IMR-90 (cell line): ENCODE data around the gene PLPP4. TPM values are rescaled to one million over a fixed set of nuclear protein-coding genes. Genes with fewer than 3 reads are reported as not detected.

ENCODE experiments used
- ATAC-seq: fragments of 200-7000 bp; cut with Tn5 transposase; 2 replicates; pipeline ENCODE4 v1.9.1; 2020; ENCODE audit warnings: low read depth, mild to moderate bottlenecking, moderate library complexity
- BruUV-seq: library from RNA; stranded (reverse); fragments of 400-500 nt; replicated peaks from 2 replicates; lab custom pipeline; 2021; lab: Mats Ljungman, UMichigan
- CTCF ChIA-PET: fragments of 300-600 bp; formaldehyde crosslinking; extraction: SDS; loops from one replicate; lab custom pipeline; 2021; ENCODE audit warnings: antibody characterized with exemption; lab: Yijun Ruan, JAX
- POLR2A ChIA-PET: fragments of 300-600 bp; sonication (Branson Sonifier 250); formaldehyde crosslinking; loops from one replicate; lab custom pipeline; 2022; ENCODE audit warnings: antibody characterized with exemption; ENCODE audit not compliant: unreplicated experiment; lab: Charles Lee
- DNase-seq: peaks from one replicate; pipeline ENCODE4 v3.0.0; 2013
- H2AFZ ChIP-seq: replicated peaks from 2 replicates; pipeline ENCODE3; 2013; ENCODE audit warnings: low read length, mild to moderate bottlenecking; ENCODE audit not compliant: poor library complexity
- H2AK5ac ChIP-seq: 2 replicates; pipeline ENCODE4 v1.6.1; 2013; ENCODE audit warnings: low read depth, low read length, inconsistent platforms
- H2AK9ac ChIP-seq: replicated peaks from 2 replicates; pipeline ENCODE3; 2013; ENCODE audit warnings: mild to moderate bottlenecking, low read depth, low read length, moderate library complexity; ENCODE audit not compliant: poor library complexity
- H2BK120ac ChIP-seq: 2 replicates; pipeline ENCODE4 v1.6.1; 2013; ENCODE audit warnings: low read depth, low read length, inconsistent platforms
- H2BK15ac ChIP-seq: 3 replicates; pipeline ENCODE4 v1.6.1; 2013; ENCODE audit warnings: low read depth, low read length, inconsistent platforms
- H2BK20ac ChIP-seq: 2 replicates; pipeline ENCODE4 v1.6.1; 2013; ENCODE audit warnings: low read depth, mild to moderate bottlenecking, inconsistent platforms, low read length, moderate library complexity
- H2BK5ac ChIP-seq: 2 replicates; pipeline ENCODE4 v1.6.1; 2013; ENCODE audit warnings: mild to moderate bottlenecking, low read depth, low read length, inconsistent platforms; ENCODE audit not compliant: poor library complexity, severe bottlenecking
- H3K14ac ChIP-seq: replicated peaks from 2 replicates; pipeline ENCODE4 v1.6.1; 2013; ENCODE audit warnings: low read depth, low read length, inconsistent platforms
- H3K18ac ChIP-seq: 2 replicates; pipeline ENCODE4 v1.6.1; 2013; ENCODE audit warnings: low read depth, low read length, control low read depth
- H3K23ac ChIP-seq: 2 replicates; pipeline ENCODE4 v1.6.1; 2013; ENCODE audit warnings: low read depth, low read length, inconsistent platforms
- H3K27ac ChIP-seq: 2 replicates; pipeline ENCODE4 v1.5.1; 2013; ENCODE audit warnings: mild to moderate bottlenecking, control low read depth, low read length; ENCODE audit not compliant: insufficient read depth
- H3K27me3 ChIP-seq: 2 replicates; pipeline ENCODE4 v1.6.1; 2013; ENCODE audit warnings: low read length; ENCODE audit not compliant: control insufficient read depth, insufficient read depth
- H3K36me3 ChIP-seq: 2 replicates; pipeline ENCODE4 v1.6.1; 2013; ENCODE audit warnings: low read length, mixed read lengths; ENCODE audit not compliant: control insufficient read depth, insufficient read depth
- H3K4ac ChIP-seq: 2 replicates; pipeline ENCODE4 v1.6.1; 2013; ENCODE audit warnings: low read depth, low read length, inconsistent platforms
- H3K4me1 ChIP-seq: 2 replicates; pipeline ENCODE4 v1.6.1; 2013; ENCODE audit warnings: low read length, mixed read lengths; ENCODE audit not compliant: control insufficient read depth, insufficient read depth
- H3K4me2 ChIP-seq: 2 replicates; pipeline ENCODE4 v1.6.1; 2013; ENCODE audit warnings: low read depth, mild to moderate bottlenecking, control low read depth, low read length, moderate library complexity
- H3K4me3 ChIP-seq: 2 replicates; pipeline ENCODE4 v1.5.1; 2013; ENCODE audit warnings: low read depth, mild to moderate bottlenecking, control low read depth, low read length, moderate library complexity; ENCODE audit not compliant: insufficient read depth
- H3K56ac ChIP-seq: 2 replicates; pipeline ENCODE4 v1.6.1; 2013; ENCODE audit warnings: low read length, inconsistent platforms; ENCODE audit not compliant: insufficient read depth; ENCODE audit errors: extremely low read depth
- H3K79me1 ChIP-seq, 2 experiments: 2 replicates each; pipeline ENCODE4 v1.6.1; 2013; ENCODE audit warnings: low read length in 2 of 2, inconsistent platforms in 1 of 2, low read depth in 1 of 2
- H3K9ac ChIP-seq: 2 replicates; pipeline ENCODE4 v1.6.1; 2013; ENCODE audit warnings: low read depth, low read length, control low read depth
- H3K9me1 ChIP-seq: 2 replicates; pipeline ENCODE4 v1.6.1; 2013; ENCODE audit warnings: low read length, inconsistent platforms; ENCODE audit not compliant: insufficient read depth
- H3K9me3 ChIP-seq: 2 replicates; pipeline ENCODE4 v1.6.1; 2013; ENCODE audit warnings: low read length; ENCODE audit not compliant: control insufficient read depth, insufficient read depth
- H4K20me1 ChIP-seq: 2 replicates; pipeline ENCODE4 v1.6.1; 2013; ENCODE audit warnings: low read length, inconsistent platforms; ENCODE audit not compliant: insufficient read depth
- H4K5ac ChIP-seq: 2 replicates; pipeline ENCODE4 v1.6.1; 2013; ENCODE audit warnings: mild to moderate bottlenecking, low read depth, low read length, control low read depth
- H4K8ac ChIP-seq, 2 experiments: 2 replicates each; pipeline ENCODE4 v1.6.1; 2013; ENCODE audit warnings: low read depth in 2 of 2, low read length in 2 of 2, control low read depth in 1 of 2, inconsistent platforms in 1 of 2
- H4K91ac ChIP-seq: 2 replicates; pipeline ENCODE4 v1.6.1; 2013; ENCODE audit warnings: low read depth, low read length, inconsistent platforms; ENCODE audit not compliant: insufficient read depth
- CEBPB ChIP-seq: IDR thresholded peaks from 2 replicates; pipeline ENCODE4 v1.6.1; 2012; ENCODE audit warnings: low read depth, low read length, improper control_type of control experiment
- CTCF ChIP-seq: conservative IDR thresholded peaks from 2 replicates; pipeline ENCODE4 v1.5.1; 2012; ENCODE audit warnings: mild to moderate bottlenecking, low read depth, low read length, improper control_type of control experiment
- ELK1 ChIP-seq: fragments of 150-350 bp; IDR thresholded peaks from 2 replicates; pipeline ENCODE4 v1.6.1; 2016; ENCODE audit warnings: low read depth, mild to moderate bottlenecking, low read length, moderate library complexity, borderline replicate concordance
- MXI1 ChIP-seq: IDR thresholded peaks from 2 replicates; pipeline ENCODE4 v1.6.1; 2012; ENCODE audit warnings: low read depth, mild to moderate bottlenecking, low read length, moderate library complexity, borderline replicate concordance
- NFE2L2 ChIP-seq: fragments of 150-350 bp; IDR thresholded peaks from 2 replicates; pipeline ENCODE4 v1.6.1; 2016; ENCODE audit warnings: low read depth, mild to moderate bottlenecking, low read length
- POLR2A ChIP-seq: IDR thresholded peaks from 2 replicates; pipeline ENCODE4 v1.6.1; 2012; ENCODE audit warnings: mild to moderate bottlenecking, low read depth, low read length
- RAD21 ChIP-seq: IDR thresholded peaks from 2 replicates; pipeline ENCODE4 v1.6.1; 2012; ENCODE audit warnings: low read length, improper control_type of control experiment
- RFX5 ChIP-seq: IDR thresholded peaks from 2 replicates; pipeline ENCODE4 v1.8.0; 2012; ENCODE audit warnings: low read depth, mild to moderate bottlenecking, low read length, moderate library complexity
- SMC3 ChIP-seq: fragments of 150-350 bp; IDR thresholded peaks from 2 replicates; pipeline ENCODE4 v1.6.1; 2016; ENCODE audit warnings: low read depth, mild to moderate bottlenecking, antibody characterized with exemption, low read length, moderate library complexity
- WGBS, 2 experiments: methylation state at CpG; one replicate each; pipeline versions ENCODE4 v1.1.5 to v1.1.7; 2013; ENCODE audit warnings: missing lambda C conversion rate in 2 of 2; ENCODE audit not compliant: insufficient read length in 1 of 2; ENCODE audit errors: extremely low coverage in 2 of 2; 5-methylcytosine and 5-hydroxymethylcytosine counted together
- dilution Hi-C: fragments of 300-500 bp; cut with HindIII; formaldehyde crosslinking; loops from one replicate; pipeline ENCODE4 v1.14.3; 2018; ENCODE audit warnings: low sequenced_read_pairs; ENCODE audit not compliant: unreplicated experiment
- in situ Hi-C: fragments of 300-500 bp; cut with MboI; formaldehyde crosslinking; loops from 3 replicates; pipeline ENCODE4 v1.14.3; 2019; ENCODE audit warnings: low sequenced_read_pairs, inconsistent platforms, mixed read lengths
- intact Hi-C: fragments of 100-400 bp; cut with micrococcal nuclease; formaldehyde crosslinking; loops from 2 replicates; pipeline ENCODE4 v1.10.0; 2022
- polyA plus RNA-seq, 3 experiments: library from polyadenylated mRNA; depleted of rRNA; stranded (reverse); fragments of >200 nt; gene quantifications; 2 replicates each; pipeline ENCODE4 v1.2.3, GENCODE V29; 2012; ENCODE audit warnings: low replicate concordance in 1 of 3
- total RNA-seq: library from RNA; depleted of rRNA; stranded (reverse); fragments of >200 nt; gene quantifications from 2 replicates; pipeline ENCODE4 v1.2.3, GENCODE V29; 2012

Gene PLPP4
- total and polyA plus RNA-seq, 2 of the 4 experiments (the other 2 are of a cell fraction) = 0.18 to 0.60 TPM

- ChIA-PET POLR2A (no interaction called here), CTCF (no interaction called here)
- DNase-seq (no peak), ATAC-seq (no peak)
- H3K4me3 ChIP-seq = no peak overlapping the region
- H3K79me1 ChIP-seq = no peaks in the 10 kb centered on the region
- no peak overlapping the region for H3K4me2 ChIP-seq
- in situ Hi-C loops = no loop called here
- no peak overlapping the region for H2AK9ac ChIP-seq
- H3K27me3 ChIP-seq = no peaks in the 10 kb centered on the region
- no peak overlapping the region for H4K8ac ChIP-seq
- H3K4me1 ChIP-seq = no peaks in the 10 kb centered on the region
- H4K91ac ChIP-seq = no peak overlapping the region
- H3K9me3 ChIP-seq = peaks cover 13% of the 10 kb centered on the region
- no peak overlapping the region for H3K23ac ChIP-seq
- no peak overlapping the region for H3K27ac ChIP-seq
- H2AFZ ChIP-seq = no peak overlapping the region
- no peak overlapping the region for H2AK5ac ChIP-seq
- WGBS, 2 experiments = no CpG with 5 or more reads among the region's 1 CpG
- H2BK15ac ChIP-seq = no peak overlapping the region
- no peak overlapping the region for H3K18ac ChIP-seq
- no peak overlapping the region for H3K14ac ChIP-seq
- no peak overlapping the region for H2BK120ac ChIP-seq
- H4K20me1 ChIP-seq = no peaks in the 10 kb centered on the region
- no peak overlapping the region for H3K9ac ChIP-seq
- H2BK5ac ChIP-seq = no peak overlapping the region
- no peaks in the 10 kb centered on the region for H3K9me1 ChIP-seq
- no peak overlapping the region for H3K4ac ChIP-seq
- H4K5ac ChIP-seq = no peak overlapping the region
- BruUV-seq = no TSS peak
- no peaks in the 10 kb centered on the region for H3K36me3 ChIP-seq
- dilution Hi-C loops = no loop called here
- intact Hi-C loops = no loop called here
- no peak overlapping the region for H2BK20ac ChIP-seq
- TF ChIP-seq RAD21 (no peak), NFE2L2 (no peak), MXI1 (no peak), POLR2A (no peak), ELK1 (no peak), CTCF (no peak), RFX5 (no peak), SMC3 (no peak), CEBPB (no peak)
- H3K56ac ChIP-seq = no peak overlapping the region
Observed at GRCh38 chr10:120453319-120453718, 3.7 kb upstream of the PLPP4 start.
